ENCODE measurements around the gene KYNU. TPM values are rescaled to one million over a fixed set of nuclear protein-coding genes. Genes with fewer than 3 reads are reported as not detected.

KYNU gene
- total RNA-seq, 1 donor from 2014 or later: 0.21 TPM

DNA sequence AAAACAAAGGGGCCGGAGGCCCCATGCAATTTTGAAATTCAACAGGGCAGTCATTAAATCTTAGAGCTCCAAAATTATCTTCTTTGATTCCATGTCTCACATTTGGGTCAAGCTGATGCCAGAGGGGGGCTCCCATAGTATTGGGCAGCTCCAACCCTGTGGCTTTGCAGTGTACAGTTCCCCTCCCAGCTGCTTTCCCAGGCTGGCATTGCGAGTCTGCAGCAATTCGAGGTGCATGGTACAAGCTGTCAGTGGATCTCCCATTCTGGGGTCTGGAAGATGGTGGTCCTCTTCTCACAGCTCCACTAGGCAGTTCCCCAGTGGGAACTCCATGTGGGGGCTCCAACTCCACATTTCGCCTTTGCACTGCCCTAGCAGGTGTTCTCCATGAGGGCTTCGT, 179.1 kb downstream of the KYNU start:
- H3K4me1 Mint-ChIP-seq (ENCODE audit: unreplicated experiment): peaks cover 2% of the 10 kb centered on the region
- no peak for TF ChIP-seq CTCF (IDR thresholded peaks at IDR 0.05)
- no peak for DNase-seq (ENCODE audit: extremely low spot score, unreplicated experiment)
- H3K27ac Mint-ChIP-seq (ENCODE audit: unreplicated experiment): no peak overlapping the region
- H3K9me3 Mint-ChIP-seq (ENCODE audit: unreplicated experiment): no peaks in the 10 kb centered on the region
- H3K27me3 Mint-ChIP-seq (ENCODE audit: unreplicated experiment): peaks cover 31% of the 10 kb centered on the region
- no peaks in the 10 kb centered on the region for H3K36me3 Mint-ChIP-seq (ENCODE audit: unreplicated experiment)
- no peak overlapping the region for H3K4me3 Mint-ChIP-seq (ENCODE audit: unreplicated experiment)

GRCh38 chr2:143058851-143059250, 181.4 kb downstream of the KYNU start:
- peaks cover 2% of the 10 kb centered on the region for H3K4me1 Mint-ChIP-seq (ENCODE audit: unreplicated experiment)
- TF ChIP-seq CTCF (IDR thresholded peaks at IDR 0.05): no peak
- no peaks in the 10 kb centered on the region for H3K9me3 Mint-ChIP-seq (ENCODE audit: unreplicated experiment)
- H3K27ac Mint-ChIP-seq (ENCODE audit: unreplicated experiment): no peak overlapping the region
- H3K27me3 Mint-ChIP-seq (ENCODE audit: unreplicated experiment): peaks cover 33% of the 10 kb centered on the region
- H3K36me3 Mint-ChIP-seq (ENCODE audit: unreplicated experiment): no peaks in the 10 kb centered on the region
- no peak for DNase-seq (ENCODE audit: extremely low spot score, unreplicated experiment)
- H3K4me3 Mint-ChIP-seq (ENCODE audit: unreplicated experiment): no peak overlapping the region

GRCh38 chr2:143063612-143064200, 186.2 kb downstream of the KYNU start:
- peaks cover 44% of the 10 kb centered on the region for H3K27me3 Mint-ChIP-seq (ENCODE audit: unreplicated experiment)
- no peak overlapping the region for H3K4me3 Mint-ChIP-seq (ENCODE audit: unreplicated experiment)
- no peak for TF ChIP-seq CTCF (IDR thresholded peaks at IDR 0.05)
- no peak for DNase-seq (ENCODE audit: extremely low spot score, unreplicated experiment)
- peaks cover 2% of the 10 kb centered on the region for H3K4me1 Mint-ChIP-seq (ENCODE audit: unreplicated experiment)
- H3K9me3 Mint-ChIP-seq (ENCODE audit: unreplicated experiment): peaks cover 12% of the 10 kb centered on the region
- H3K36me3 Mint-ChIP-seq (ENCODE audit: unreplicated experiment): peaks cover 2% of the 10 kb centered on the region
- no peak overlapping the region for H3K27ac Mint-ChIP-seq (ENCODE audit: unreplicated experiment)

- no peaks in the 10 kb centered on the region for H3K4me1 Mint-ChIP-seq (ENCODE audit: unreplicated experiment)
- DNase-seq (ENCODE audit: extremely low spot score, unreplicated experiment): no peak
Measured at GRCh38 chr2:143068094-143068493, 190.6 kb downstream of the KYNU start.

GRCh38 chr2:143068509-143068908, 191.0 kb downstream of the KYNU start:
- no peak for TF ChIP-seq CTCF (IDR thresholded peaks at IDR 0.05)
- H3K4me3 Mint-ChIP-seq (ENCODE audit: unreplicated experiment): no peak overlapping the region
- peaks cover 2% of the 10 kb centered on the region for H3K36me3 Mint-ChIP-seq (ENCODE audit: unreplicated experiment)
- peaks cover 17% of the 10 kb centered on the region for H3K9me3 Mint-ChIP-seq (ENCODE audit: unreplicated experiment)
- DNase-seq (ENCODE audit: extremely low spot score, unreplicated experiment): no peak
- H3K27me3 Mint-ChIP-seq (ENCODE audit: unreplicated experiment): peaks cover 28% of the 10 kb centered on the region
- H3K4me1 Mint-ChIP-seq (ENCODE audit: unreplicated experiment): no peaks in the 10 kb centered on the region
- H3K27ac Mint-ChIP-seq (ENCODE audit: unreplicated experiment): no peak overlapping the region

More at GRCh38 chr2:143068094-143068493, 190.6 kb downstream of the KYNU start:
- no peak for TF ChIP-seq CTCF (IDR thresholded peaks at IDR 0.05)
- Mint-ChIP-seq H3K9me3 (ENCODE audit: unreplicated experiment) (peaks cover 15% of the 10 kb centered on the region), H3K27ac (ENCODE audit: unreplicated experiment) (no peak overlapping the region), H3K36me3 (ENCODE audit: unreplicated experiment) (peaks cover 2% of the 10 kb centered on the region), H3K4me3 (ENCODE audit: unreplicated experiment) (no peak overlapping the region), H3K27me3 (ENCODE audit: unreplicated experiment) (peaks cover 28% of the 10 kb centered on the region)
